ENCODE data around the gene NAV2. TPM values are rescaled to one million over a fixed set of nuclear protein-coding genes. Genes with fewer than 3 reads are reported as not detected.

NAV2 gene
- total RNA-seq, 1 experiment from 2014 or later: 63.5 TPM

DNA sequence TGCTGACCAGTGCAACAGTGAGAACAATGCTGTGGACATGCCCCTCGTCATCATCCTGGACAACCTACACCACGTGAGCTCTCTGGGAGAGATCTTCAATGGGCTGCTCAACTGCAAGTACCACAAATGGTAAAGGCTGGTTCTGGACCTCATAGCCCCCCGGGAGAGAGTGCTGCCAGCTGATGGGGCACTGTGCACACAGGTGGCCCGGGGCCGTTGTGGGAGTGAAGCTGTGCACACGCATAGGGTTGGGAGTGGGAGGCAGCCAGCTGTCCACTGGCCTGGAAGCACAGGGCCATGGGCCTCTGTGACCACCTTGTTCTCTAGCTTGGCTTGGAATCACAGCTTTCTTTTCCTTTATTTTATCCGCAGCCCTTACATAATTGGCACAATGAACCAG, 390.6 kb downstream of the NAV2 start:
- POLR2A ChIA-PET: no interaction called here
- no peaks in the 10 kb centered on the region for H3K4me1 Mint-ChIP-seq (ENCODE audit: low read depth, unreplicated experiment)
- no peak overlapping the region for H3K27ac Mint-ChIP-seq (ENCODE audit: unreplicated experiment)
- intact Hi-C loops (cut with micrococcal nuclease; ENCODE audit: unreplicated experiment): no loop called here
- H3K4me3 Mint-ChIP-seq (ENCODE audit: unreplicated experiment): no peak overlapping the region
- no peaks in the 10 kb centered on the region for H3K27me3 ChIP-seq (replicated peaks; ENCODE audit: control insufficient read depth, insufficient read depth, low read length)
- no TSS peak for BruUV-seq (replicated peaks)
- CTCF ChIA-PET: no interaction called here
- DNase-seq: no peak
- TF ChIP-seq, protein P1, sequence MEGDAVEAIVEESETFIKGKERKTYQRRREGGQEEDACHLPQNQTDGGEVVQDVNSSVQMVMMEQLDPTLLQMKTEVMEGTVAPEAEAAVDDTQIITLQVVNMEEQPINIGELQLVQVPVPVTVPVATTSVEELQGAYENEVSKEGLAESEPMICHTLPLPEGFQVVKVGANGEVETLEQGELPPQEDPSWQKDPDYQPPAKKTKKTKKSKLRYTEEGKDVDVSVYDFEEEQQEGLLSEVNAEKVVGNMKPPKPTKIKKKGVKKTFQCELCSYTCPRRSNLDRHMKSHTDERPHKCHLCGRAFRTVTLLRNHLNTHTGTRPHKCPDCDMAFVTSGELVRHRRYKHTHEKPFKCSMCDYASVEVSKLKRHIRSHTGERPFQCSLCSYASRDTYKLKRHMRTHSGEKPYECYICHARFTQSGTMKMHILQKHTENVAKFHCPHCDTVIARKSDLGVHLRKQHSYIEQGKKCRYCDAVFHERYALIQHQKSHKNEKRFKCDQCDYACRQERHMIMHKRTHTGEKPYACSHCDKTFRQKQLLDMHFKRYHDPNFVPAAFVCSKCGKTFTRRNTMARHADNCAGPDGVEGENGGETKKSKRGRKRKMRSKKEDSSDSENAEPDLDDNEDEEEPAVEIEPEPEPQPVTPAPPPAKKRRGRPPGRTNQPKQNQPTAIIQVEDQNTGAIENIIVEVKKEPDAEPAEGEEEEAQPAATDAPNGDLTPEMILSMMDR (IDR thresholded peaks at IDR 0.05; ENCODE audit: insufficient read depth in 1 of 2, low read depth in 1 of 2, low read length in 1 of 2, severe bottlenecking in 1 of 2, unreplicated experiment in 1 of 2): no peak
- H3K4me1 ChIP-seq: no peaks in the 10 kb centered on the region
- no peaks in the 10 kb centered on the region for H3K27me3 Mint-ChIP-seq (ENCODE audit: insufficient read depth, unreplicated experiment)
- H3K9me3 Mint-ChIP-seq (ENCODE audit: unreplicated experiment): no peaks in the 10 kb centered on the region
- peaks cover 3% of the 10 kb centered on the region for H3K36me3 ChIP-seq (ENCODE audit: control insufficient read depth, insufficient read depth, low read length)
- no peaks in the 10 kb centered on the region for H3K9me3 ChIP-seq
- peaks cover 87% of the 10 kb centered on the region for H3K36me3 Mint-ChIP-seq (ENCODE audit: insufficient read depth, unreplicated experiment)
- no peak overlapping the region for H3K4me3 ChIP-seq (ENCODE audit: low read depth, low read length)

- TF ChIP-seq, protein P1 (IDR thresholded peaks at IDR 0.05; ENCODE audit: insufficient read depth in 1 of 2, low read depth in 1 of 2, low read length in 1 of 2, severe bottlenecking in 1 of 2, unreplicated experiment in 1 of 2): no peak
- Mint-ChIP-seq H3K4me1 (ENCODE audit: low read depth, unreplicated experiment) (no peaks in the 10 kb centered on the region), H3K27me3 (ENCODE audit: insufficient read depth, unreplicated experiment) (no peaks in the 10 kb centered on the region), H3K36me3 (ENCODE audit: insufficient read depth, unreplicated experiment) (peaks cover 87% of the 10 kb centered on the region), H3K9me3 (ENCODE audit: unreplicated experiment) (no peaks in the 10 kb centered on the region), H3K27ac (ENCODE audit: unreplicated experiment) (no peak overlapping the region), H3K4me3 (ENCODE audit: unreplicated experiment) (no peak overlapping the region)
- H3K4me1 ChIP-seq: no peaks in the 10 kb centered on the region
- DNase-seq: no peak
- POLR2A ChIA-PET: no interaction called here
- intact Hi-C loops (cut with micrococcal nuclease; ENCODE audit: unreplicated experiment): no loop called here
- H3K9me3 ChIP-seq: no peaks in the 10 kb centered on the region
- no peak overlapping the region for H3K4me3 ChIP-seq (ENCODE audit: low read depth, low read length)
- peaks cover 3% of the 10 kb centered on the region for H3K36me3 ChIP-seq (ENCODE audit: control insufficient read depth, insufficient read depth, low read length)
- H3K27me3 ChIP-seq (replicated peaks; ENCODE audit: control insufficient read depth, insufficient read depth, low read length): no peaks in the 10 kb centered on the region
- BruUV-seq (replicated peaks): no TSS peak
- CTCF ChIA-PET: no interaction called here
Measured at GRCh38 chr11:20105427-20105826, 392.8 kb downstream of the NAV2 start.

- Mint-ChIP-seq H3K9me3 (ENCODE audit: unreplicated experiment) (no peaks in the 10 kb centered on the region), H3K36me3 (ENCODE audit: insufficient read depth, unreplicated experiment) (peaks cover 88% of the 10 kb centered on the region), H3K4me1 (ENCODE audit: low read depth, unreplicated experiment) (no peaks in the 10 kb centered on the region), H3K27me3 (ENCODE audit: insufficient read depth, unreplicated experiment) (no peaks in the 10 kb centered on the region), H3K4me3 (ENCODE audit: unreplicated experiment) (no peak overlapping the region), H3K27ac (ENCODE audit: unreplicated experiment) (no peak overlapping the region)
- intact Hi-C loops (cut with micrococcal nuclease; ENCODE audit: unreplicated experiment): loop anchor here (5.0 kb wide), 1 partner anchor 88 kb away; no protein-coding TSS in a partner anchor
- DNase-seq: no peak
- TF ChIP-seq, protein P1 (IDR thresholded peaks at IDR 0.05; ENCODE audit: insufficient read depth in 1 of 2, low read depth in 1 of 2, low read length in 1 of 2, severe bottlenecking in 1 of 2, unreplicated experiment in 1 of 2): no peak
- H3K9me3 ChIP-seq: no peaks in the 10 kb centered on the region
- ChIA-PET CTCF (no interaction called here), POLR2A (no interaction called here)
- BruUV-seq (replicated peaks): no TSS peak
- H3K4me1 ChIP-seq: 0 out of 2 replicates have a peak, but pooled peaks cover 3% of the 10 kb centered on the region
- H3K36me3 ChIP-seq (ENCODE audit: control insufficient read depth, insufficient read depth, low read length): peaks cover 5% of the 10 kb centered on the region
- no peak overlapping the region for H3K4me3 ChIP-seq (ENCODE audit: low read depth, low read length)
- H3K27me3 ChIP-seq (replicated peaks; ENCODE audit: control insufficient read depth, insufficient read depth, low read length): no peaks in the 10 kb centered on the region
Measured at GRCh38 chr11:20109731-20110445, 397.3 kb downstream of the NAV2 start.
